ENCODE measurements around the gene SLC4A7.
"Not testable (repeated sequence)": the region's sequence is repeated elsewhere in the genome, so short reads cannot be mapped to it uniquely, and the experiment has no call there.

SLC4A7 gene

GRCh38 chr3:27487383-27487782 lies 3.2 kb upstream of the SLC4A7 start:
- no peak for DNase-seq (ENCODE audit: low read depth, low spot score)

- DNase-seq (ENCODE audit: low read depth, low spot score): no peak
These were observed 2.2 kb upstream of the SLC4A7 start for GRCh38 chr3:27486336-27486735.

GRCh38 chr3:27485866-27486265 lies 1.7 kb upstream of the SLC4A7 start:
- no peak for DNase-seq (ENCODE audit: low read depth, low spot score)

- DNase-seq (ENCODE audit: low read depth, low spot score): no peak
These were observed 818 bp downstream of the SLC4A7 start for GRCh38 chr3:27483117-27484014.

GRCh38 chr3:27479806-27480543 lies 4.2 kb downstream of the SLC4A7 start:
- no peak for DNase-seq (ENCODE audit: low read depth, low spot score)

- no peak for DNase-seq (ENCODE audit: low read depth, low spot score)
These were observed 12.1 kb downstream of the SLC4A7 start for GRCh38 chr3:27471923-27472550.

GRCh38 chr3:27468283-27468886 lies 15.8 kb downstream of the SLC4A7 start:
- DNase-seq (ENCODE audit: low read depth, low spot score): no peak

GRCh38 chr3:27467545-27467944 lies 16.6 kb downstream of the SLC4A7 start:
- DNase-seq (ENCODE audit: low read depth, low spot score): no peak

GRCh38 chr3:27464646-27465045 lies 19.5 kb downstream of the SLC4A7 start:
- no peak for DNase-seq (ENCODE audit: low read depth, low spot score)

GRCh38 chr3:27462228-27462627 lies 22.0 kb downstream of the SLC4A7 start:
- no peak for DNase-seq (ENCODE audit: low read depth, low spot score)

- no peak for DNase-seq (ENCODE audit: low read depth, low spot score)
These were observed 25.3 kb downstream of the SLC4A7 start for GRCh38 chr3:27458929-27459328.

GRCh38 chr3:27456554-27456953 lies 27.6 kb downstream of the SLC4A7 start:
- no peak for DNase-seq (ENCODE audit: low read depth, low spot score)

GRCh38 chr3:27454914-27455313 lies 29.3 kb downstream of the SLC4A7 start:
- no peak for DNase-seq (ENCODE audit: low read depth, low spot score)

- no peak for DNase-seq (ENCODE audit: low read depth, low spot score)
These were observed 29.7 kb downstream of the SLC4A7 start for GRCh38 chr3:27454461-27454860.

- no peak for DNase-seq (ENCODE audit: low read depth, low spot score)
These were observed 31.7 kb downstream of the SLC4A7 start for GRCh38 chr3:27452368-27453090.

GRCh38 chr3:27451842-27452241 lies 32.3 kb downstream of the SLC4A7 start:
- DNase-seq (ENCODE audit: low read depth, low spot score): no peak

- no peak for DNase-seq (ENCODE audit: low read depth, low spot score)
These were observed 32.9 kb downstream of the SLC4A7 start for GRCh38 chr3:27451251-27451650.

- no peak for DNase-seq (ENCODE audit: low read depth, low spot score)
These were observed 34.5 kb downstream of the SLC4A7 start for GRCh38 chr3:27449530-27450150.

GRCh38 chr3:27442995-27443394 lies 41.2 kb downstream of the SLC4A7 start:
- DNase-seq (ENCODE audit: low read depth, low spot score): not testable (repeated sequence)

GRCh38 chr3:27438352-27438751 lies 45.8 kb downstream of the SLC4A7 start:
- not testable (repeated sequence) for DNase-seq (ENCODE audit: low read depth, low spot score)

- no peak for DNase-seq (ENCODE audit: low read depth, low spot score)
These were observed 53.1 kb downstream of the SLC4A7 start for GRCh38 chr3:27431116-27431515.

All from activated CD4-positive, CD25-positive, alpha-beta regulatory T cell treated with anti-CD3 and anti-CD28 coated beads, Interleukin-2, amount 50 U/mL, for 16 hours (primary cell).